ENCODE results near the gene OR13G1. TPM values are rescaled to one million over a fixed set of nuclear protein-coding genes. Genes with fewer than 3 reads are reported as not detected.

OR13G1 gene
- total and polyA plus RNA-seq, 2 of the 13 experiments (the other 11 are each of a cell fraction or from before 2014, with no cell fraction given), result not detected

DNA sequence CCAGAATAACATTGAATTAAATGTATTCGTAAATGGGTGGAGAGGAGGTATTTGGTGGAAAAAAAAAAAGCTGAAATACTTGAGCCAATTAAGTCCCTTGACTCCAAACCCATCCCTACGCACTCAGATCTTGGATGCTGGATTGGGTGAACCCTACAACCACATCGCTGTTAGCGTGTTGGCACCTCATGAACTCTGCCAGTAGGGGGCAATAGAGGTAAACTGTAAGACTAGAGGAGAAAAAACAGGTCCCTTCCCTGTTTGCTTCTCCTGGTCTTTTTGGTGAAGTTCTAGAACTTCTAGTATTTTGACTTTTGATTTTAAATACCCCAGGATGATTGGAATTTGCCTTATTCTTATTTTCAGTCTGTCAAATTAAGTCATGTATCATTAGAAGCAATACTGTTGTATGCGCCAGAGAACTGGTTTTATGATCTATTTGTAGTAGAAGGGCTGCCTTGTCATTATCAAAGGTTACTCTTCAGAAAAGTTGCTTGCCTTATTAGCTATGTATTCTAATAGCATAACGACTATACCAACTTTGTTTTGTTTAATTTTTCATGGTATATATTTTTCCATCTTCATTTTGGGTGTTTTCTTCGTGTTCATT is 1.9 kb upstream of the OR13G1 start:
- CTCF ChIA-PET (ENCODE audit: low intra/inter-chr PET ratio, low total read pairs), result no interaction called here
- FAIRE-seq, result no peak

More for the DNA sequence above, 1.9 kb upstream of the OR13G1 start:
- no TSS peak for BruUV-seq (replicated peaks)
- Histone ChIP-seq H3K27ac (ENCODE audit: extremely low read length, insufficient read depth, low read length) (no peak overlapping the region), H3K9ac (ENCODE audit: insufficient read depth, low read depth, low read length) (no peak overlapping the region), H3K4me2 (ENCODE audit: low read depth, low read length) (no peak overlapping the region), H4K20me1 (ENCODE audit: insufficient read depth, low read length) (no peaks in the 10 kb centered on the region), H3K4me1 (ENCODE audit: insufficient read depth, low read length) (no peaks in the 10 kb centered on the region), H3K9me3 (ENCODE audit: low read length) (peaks cover 11% of the 10 kb centered on the region), H3K79me2 (ENCODE audit: insufficient read depth, low read length) (no peaks in the 10 kb centered on the region), H2AFZ (ENCODE audit: low read length) (no peak overlapping the region), H3K4me3 (replicated peaks in 1 of 3; ENCODE audit: insufficient read depth in 1 of 3, low read depth in 2 of 3, low read length in 3 of 3) (no peak overlapping the region), H3K36me3 (replicated peaks in 1 of 2; ENCODE audit: control insufficient read depth in 1 of 2, insufficient read depth in 2 of 2, low read length in 2 of 2) (no peaks in the 10 kb centered on the region), H3K27me3 (ENCODE audit: control insufficient read depth in 1 of 2, insufficient read depth in 2 of 2, low read length in 2 of 2) (no peaks in the 10 kb centered on the region)
- POLR2A ChIA-PET, result no interaction called here
- intact Hi-C loops (cut with micrococcal nuclease; ENCODE audit: unreplicated experiment) (no loop called here), in situ Hi-C loops (cut with HindIII; ENCODE audit: extremely low pct_ligation_motif_present, low pct_unique_long_range_greater_than_20kb) (no loop called here)
- DNase-seq (ENCODE audit: low spot score) (peak; percentile 38), ATAC-seq (peak; percentile 78)
- peak; percentile 50 for TF ChIP-seq STAG1 (CRISPR knock-in tag; IDR thresholded peaks at IDR 0.05)
- TF ChIP-seq, protein P1, sequence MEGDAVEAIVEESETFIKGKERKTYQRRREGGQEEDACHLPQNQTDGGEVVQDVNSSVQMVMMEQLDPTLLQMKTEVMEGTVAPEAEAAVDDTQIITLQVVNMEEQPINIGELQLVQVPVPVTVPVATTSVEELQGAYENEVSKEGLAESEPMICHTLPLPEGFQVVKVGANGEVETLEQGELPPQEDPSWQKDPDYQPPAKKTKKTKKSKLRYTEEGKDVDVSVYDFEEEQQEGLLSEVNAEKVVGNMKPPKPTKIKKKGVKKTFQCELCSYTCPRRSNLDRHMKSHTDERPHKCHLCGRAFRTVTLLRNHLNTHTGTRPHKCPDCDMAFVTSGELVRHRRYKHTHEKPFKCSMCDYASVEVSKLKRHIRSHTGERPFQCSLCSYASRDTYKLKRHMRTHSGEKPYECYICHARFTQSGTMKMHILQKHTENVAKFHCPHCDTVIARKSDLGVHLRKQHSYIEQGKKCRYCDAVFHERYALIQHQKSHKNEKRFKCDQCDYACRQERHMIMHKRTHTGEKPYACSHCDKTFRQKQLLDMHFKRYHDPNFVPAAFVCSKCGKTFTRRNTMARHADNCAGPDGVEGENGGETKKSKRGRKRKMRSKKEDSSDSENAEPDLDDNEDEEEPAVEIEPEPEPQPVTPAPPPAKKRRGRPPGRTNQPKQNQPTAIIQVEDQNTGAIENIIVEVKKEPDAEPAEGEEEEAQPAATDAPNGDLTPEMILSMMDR (CRISPR knock-in tag; IDR thresholded peaks at IDR 0.05), result peak; percentile 70
- TF ChIP-seq, protein P2, sequence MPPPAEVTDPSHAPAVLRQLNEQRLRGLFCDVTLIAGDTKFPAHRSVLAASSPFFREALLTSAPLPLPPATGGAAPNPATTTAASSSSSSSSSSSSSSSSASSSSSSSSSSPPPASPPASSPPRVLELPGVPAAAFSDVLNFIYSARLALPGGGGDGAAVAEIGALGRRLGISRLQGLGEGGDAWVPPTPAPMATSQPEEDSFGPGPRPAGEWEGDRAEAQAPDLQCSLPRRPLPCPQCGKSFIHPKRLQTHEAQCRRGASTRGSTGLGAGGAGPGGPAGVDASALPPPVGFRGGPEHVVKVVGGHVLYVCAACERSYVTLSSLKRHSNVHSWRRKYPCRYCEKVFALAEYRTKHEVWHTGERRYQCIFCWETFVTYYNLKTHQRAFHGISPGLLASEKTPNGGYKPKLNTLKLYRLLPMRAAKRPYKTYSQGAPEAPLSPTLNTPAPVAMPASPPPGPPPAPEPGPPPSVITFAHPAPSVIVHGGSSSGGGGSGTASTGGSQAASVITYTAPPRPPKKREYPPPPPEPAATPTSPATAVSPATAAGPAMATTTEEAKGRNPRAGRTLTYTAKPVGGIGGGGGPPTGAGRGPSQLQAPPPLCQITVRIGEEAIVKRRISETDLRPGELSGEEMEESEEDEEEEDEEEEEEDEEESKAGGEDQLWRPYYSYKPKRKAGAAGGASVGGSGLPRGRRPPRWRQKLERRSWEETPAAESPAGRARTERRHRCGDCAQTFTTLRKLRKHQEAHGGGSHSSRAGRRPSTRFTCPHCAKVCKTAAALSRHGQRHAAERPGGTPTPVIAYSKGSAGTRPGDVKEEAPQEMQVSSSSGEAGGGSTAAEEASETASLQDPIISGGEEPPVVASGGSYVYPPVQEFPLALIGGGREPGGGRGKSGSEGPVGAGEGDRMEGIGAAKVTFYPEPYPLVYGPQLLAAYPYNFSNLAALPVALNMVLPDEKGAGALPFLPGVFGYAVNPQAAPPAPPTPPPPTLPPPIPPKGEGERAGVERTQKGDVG (CRISPR knock-in tag; IDR thresholded peaks at IDR 0.05; ENCODE audit: borderline replicate concordance), result no peak
- 21% methylated on average over 7 of the region's 7 CpGs for WGBS (ENCODE audit: low lambda C conversion rate)

All from HepG2 (cell line).